HCT116 (cell line): ENCODE data around the gene RPH3AL. TPM values are rescaled to one million over a fixed set of nuclear protein-coding genes. Genes with fewer than 3 reads are reported as not detected.

Source experiments
- ATAC-seq: fragments of 200-7000 bp; cut with Tn5 transposase; 2 replicates; pipeline ENCODE4 v1.9.1; 2020; ENCODE audit warnings: mild to moderate bottlenecking, moderate library complexity
- BruUV-seq: library from RNA; stranded (reverse); fragments of 400-500 nt; replicated peaks from 2 replicates; lab custom pipeline; 2021; lab: Mats Ljungman, UMichigan
- CTCF ChIA-PET: fragments of 300-600 bp; sonication (Branson Sonifier 250); formaldehyde crosslinking; loops from one replicate; lab custom pipeline; 2021; ENCODE audit warnings: antibody characterized with exemption; lab: Charles Lee
- POLR2A ChIA-PET: fragments of 300-600, 350-600 bp; sonication (Branson Sonifier 250); formaldehyde crosslinking; loops from one replicate; lab custom pipeline; 2021; ENCODE audit warnings: antibody characterized with exemption; lab: Charles Lee
- RAD21 ChIA-PET, 2 experiments: fragments of 300-600 bp; sonication (Branson Sonifier 250); formaldehyde crosslinking; loops; one replicate each; lab custom pipeline; 2023; ENCODE audit warnings: low total read pairs in 2 of 2; ENCODE audit not compliant: uncharacterized antibody in 2 of 2, unreplicated experiment in 2 of 2, low non-redundant PET in 1 of 2; lab: Charles Lee
- DNase-seq: peaks from one replicate; pipeline ENCODE4 v3.0.0-alpha.2; 2010; ENCODE audit warnings: low read depth, low spot score
- H2AFZ ChIP-seq: fragments of 200-600 bp; shearing (Covaris generic), sonication (generic); 2 replicates; pipeline ENCODE4 v1.6.1; 2017; ENCODE audit warnings: low read depth, mixed run types, mixed read lengths, antibody characterized with exemption, low read length; ENCODE audit not compliant: poor library complexity, severe bottlenecking
- H3K27ac ChIP-seq: 2 replicates; pipeline ENCODE4 v1.5.1; 2012; ENCODE audit warnings: low read depth, low read length
- H3K27me3 ChIP-seq: fragments of 200-600 bp; sonication (generic); 2 replicates; pipeline ENCODE4 v1.6.1; 2016; ENCODE audit warnings: mixed run types, low read length, mixed read lengths; ENCODE audit not compliant: insufficient read depth
- H3K36me3 ChIP-seq, 2 experiments: fragments of 200-500 bp in 1 of 2; fragments of 200-600 bp in 1 of 2; sonication (Bioruptor generic) in 1 of 2; sonication (generic) in 1 of 2; 2 replicates each; pipeline versions ENCODE4 v1.5.1 to v1.6.1; 2014 to 2016; ENCODE audit warnings: low read length in 2 of 2, inconsistent platforms in 1 of 2, mixed read lengths in 1 of 2, mixed run types in 1 of 2; ENCODE audit not compliant: insufficient read depth in 2 of 2, control insufficient read depth in 1 of 2
- H3K4me1 ChIP-seq, 2 experiments: fragments of 200-600 bp in 1 of 2; sonication (generic) in 1 of 2; 2 replicates each; pipeline versions ENCODE4 v1.5.1 to v1.6.1; 2012 to 2017; ENCODE audit warnings: low read length in 2 of 2, inconsistent platforms in 1 of 2, mild to moderate bottlenecking in 1 of 2, mixed read lengths in 1 of 2, mixed run types in 1 of 2, moderate library complexity in 1 of 2; ENCODE audit not compliant: insufficient read depth in 2 of 2, control insufficient read depth in 1 of 2
- H3K4me2 ChIP-seq: fragments of 200-600 bp; sonication (generic); 2 replicates; pipeline ENCODE4 v1.6.1; 2017; ENCODE audit warnings: mixed run types, low read length, mixed read lengths
- H3K4me3 ChIP-seq, 2 experiments: fragments of 200-600 bp in 1 of 2; sonication (generic) in 1 of 2; replicated peaks in 1 of 2; 2 replicates each; pipeline ENCODE4 v1.5.1; 2011 to 2016; ENCODE audit warnings: low read length in 2 of 2, control low read depth in 1 of 2, low read depth in 1 of 2, mild to moderate bottlenecking in 1 of 2, mixed read lengths in 1 of 2, mixed run types in 1 of 2
- H3K79me2 ChIP-seq: fragments of 200-600 bp; sonication (generic); 2 replicates; pipeline ENCODE4 v1.6.1; 2017; ENCODE audit warnings: mild to moderate bottlenecking, mixed run types, low read length, moderate library complexity, mixed read lengths; ENCODE audit not compliant: insufficient read depth
- H3K9ac ChIP-seq: fragments of 200-600 bp; sonication (generic); 2 replicates; pipeline ENCODE4 v1.6.1; 2016; ENCODE audit warnings: low read length, mixed read lengths
- H3K9me2 ChIP-seq: fragments of 200-600 bp; sonication (generic), shearing (Covaris generic); 2 replicates; pipeline ENCODE4 v1.6.1; 2017; ENCODE audit warnings: mixed run types, mild to moderate bottlenecking, moderate library complexity; ENCODE audit not compliant: insufficient read depth
- H3K9me3 ChIP-seq, 2 experiments: fragments of 200-500 bp in 1 of 2; fragments of 200-600 bp in 1 of 2; sonication (Bioruptor generic) in 1 of 2; sonication (generic) in 1 of 2; 2 replicates each; pipeline ENCODE4 v1.6.1; 2014 to 2017; ENCODE audit warnings: low read length in 2 of 2, mixed read lengths in 2 of 2, inconsistent platforms in 1 of 2, low read depth in 1 of 2, mild to moderate bottlenecking in 1 of 2, mixed run types in 1 of 2, moderate library complexity in 1 of 2; ENCODE audit not compliant: control insufficient read depth in 1 of 2, insufficient read depth in 1 of 2
- H4K20me1 ChIP-seq: fragments of 200-600 bp; sonication (generic), shearing (Covaris generic); 2 replicates; pipeline ENCODE4 v1.6.1; 2017; ENCODE audit warnings: mixed run types, mild to moderate bottlenecking, moderate library complexity; ENCODE audit not compliant: insufficient read depth
- CBX3 ChIP-seq: IDR thresholded peaks from 2 replicates; pipeline ENCODE4 v1.6.1; 2012; ENCODE audit warnings: low read depth
- EGR1 ChIP-seq: IDR thresholded peaks from 2 replicates; pipeline ENCODE4 v1.6.1; 2012; ENCODE audit warnings: low read depth
- EZH2 ChIP-seq: fragments of 200-600 bp; sonication (generic); IDR thresholded peaks from 2 replicates; pipeline ENCODE4 v1.6.1; 2017; ENCODE audit warnings: antibody characterized with exemption, mixed run types
- FOSL1 ChIP-seq: IDR thresholded peaks from 2 replicates; pipeline ENCODE4 v1.6.1; 2012; ENCODE audit warnings: low read depth
- POLR2AphosphoS5 ChIP-seq: IDR thresholded peaks from 2 replicates; pipeline ENCODE4 v1.6.1; 2011; ENCODE audit warnings: mild to moderate bottlenecking, low read depth, low read length, moderate library complexity
- RAD21 ChIP-seq: IDR thresholded peaks from 2 replicates; pipeline ENCODE4 v1.6.1; 2012; ENCODE audit warnings: low read depth, mild to moderate bottlenecking
- TCF7L2 ChIP-seq: IDR thresholded peaks from 2 replicates; pipeline ENCODE4 v1.7.0; 2011; ENCODE audit warnings: borderline replicate concordance, inconsistent platforms; ENCODE audit not compliant: insufficient read depth, insufficient read length; ENCODE audit errors: extremely low read depth
- ZFX ChIP-seq: fragments of 450-650 bp; IDR thresholded peaks from 2 replicates; pipeline ENCODE4 v1.6.1; 2017
- ZNF274 ChIP-seq: fragments of 200-500 bp; sonication (Bioruptor generic); IDR thresholded peaks from 2 replicates; pipeline ENCODE4 v1.6.1; 2014; ENCODE audit warnings: mild to moderate bottlenecking, low read depth, low read length, inconsistent platforms
- intact Hi-C: fragments of 100-400 bp; cut with micrococcal nuclease; formaldehyde crosslinking; loops from 2 replicates; pipeline ENCODE4 v1.10.0; 2022
- total RNA-seq: library from RNA; stranded (reverse); gene quantifications from one replicate; pipeline ENCODE4 v1.2.1, GENCODE V29; 2021; ENCODE audit not compliant: unreplicated experiment
- TF ChIP-seq, protein P1 (sequence below): IDR thresholded peaks from 2 replicates; pipeline ENCODE4 v1.6.1; 2012; ENCODE audit warnings: low read depth
- TF ChIP-seq, protein P2 (sequence below): IDR thresholded peaks from 2 replicates; pipeline ENCODE4 v1.6.1; 2012
- TF ChIP-seq, protein P3 (sequence below): IDR thresholded peaks from 2 replicates; pipeline ENCODE4 v1.6.1; 2011; ENCODE audit warnings: mild to moderate bottlenecking, low read length, moderate library complexity; ENCODE audit not compliant: insufficient replicate concordance; ENCODE audit errors: extremely low read depth
- TF ChIP-seq, protein P4 (sequence below), 3 experiments: fragments of 200-600 bp in 1 of 3; sonication (generic) in 1 of 3; IDR thresholded peaks in 2 of 3; conservative IDR thresholded peaks in 1 of 3; 2 replicates each; pipeline ENCODE4 v1.5.1; 2012 to 2017; ENCODE audit warnings: low read depth in 2 of 3, low read length in 2 of 3, antibody characterized with exemption in 1 of 3, borderline replicate concordance in 1 of 3, control low read depth in 1 of 3, mild to moderate bottlenecking in 1 of 3, mixed read lengths in 1 of 3, mixed run types in 1 of 3, moderate library complexity in 1 of 3; ENCODE audit not compliant: insufficient read depth in 1 of 3

RPH3AL gene
- total RNA-seq, 1 experiment from 2014 or later, result 17.0 TPM

DNA sequence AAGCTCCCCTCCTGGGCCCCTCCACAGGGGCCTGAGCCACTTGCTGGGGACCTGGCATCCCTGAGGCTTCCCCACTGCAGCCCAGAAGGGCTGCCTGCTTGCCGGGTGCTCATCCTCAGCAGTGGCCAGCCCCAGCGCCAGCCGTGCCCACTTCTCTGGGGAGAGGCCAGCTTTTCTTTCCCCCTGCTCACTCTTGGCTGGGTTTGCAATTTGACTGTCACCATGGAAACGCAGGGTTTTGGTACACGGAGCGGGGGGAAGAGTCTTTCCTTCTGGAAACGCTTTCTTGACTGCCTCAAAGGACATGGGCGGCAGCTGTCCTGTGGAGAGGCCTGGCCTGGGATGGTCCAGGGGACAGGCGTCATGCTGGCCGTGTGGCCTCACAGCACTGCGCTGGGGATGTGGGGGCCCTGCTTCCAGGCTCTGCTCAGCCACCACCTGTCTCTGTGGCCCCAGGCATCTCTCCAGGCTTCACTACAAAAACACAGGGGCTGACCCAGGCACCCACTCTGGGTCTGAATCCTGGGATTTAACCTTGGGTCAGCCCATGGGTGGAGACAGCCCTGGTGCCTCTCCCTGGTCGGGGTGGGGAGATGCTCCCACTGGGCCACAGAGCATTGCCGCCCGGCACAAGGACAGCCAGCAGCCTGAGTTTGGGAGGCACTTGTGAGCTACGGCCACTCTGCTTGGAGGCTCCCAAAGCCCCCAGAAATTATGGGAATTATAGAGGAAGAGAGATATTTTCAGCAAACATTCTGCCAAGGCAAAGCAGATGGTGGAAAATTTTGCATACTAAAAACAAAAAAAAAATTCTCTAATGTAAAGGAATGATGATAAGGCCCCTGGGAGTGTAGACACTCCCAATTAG lies 125.3 kb downstream of the RPH3AL start:
- TF ChIP-seq EZH2 (no peak), TCF7L2 (no peak), EGR1 (no peak), FOSL1 (no peak), ZNF274 (no peak), ZFX (no peak), RAD21 (no peak), POLR2AphosphoS5 (no peak), CBX3 (no peak)
- TF ChIP-seq, protein P1, sequence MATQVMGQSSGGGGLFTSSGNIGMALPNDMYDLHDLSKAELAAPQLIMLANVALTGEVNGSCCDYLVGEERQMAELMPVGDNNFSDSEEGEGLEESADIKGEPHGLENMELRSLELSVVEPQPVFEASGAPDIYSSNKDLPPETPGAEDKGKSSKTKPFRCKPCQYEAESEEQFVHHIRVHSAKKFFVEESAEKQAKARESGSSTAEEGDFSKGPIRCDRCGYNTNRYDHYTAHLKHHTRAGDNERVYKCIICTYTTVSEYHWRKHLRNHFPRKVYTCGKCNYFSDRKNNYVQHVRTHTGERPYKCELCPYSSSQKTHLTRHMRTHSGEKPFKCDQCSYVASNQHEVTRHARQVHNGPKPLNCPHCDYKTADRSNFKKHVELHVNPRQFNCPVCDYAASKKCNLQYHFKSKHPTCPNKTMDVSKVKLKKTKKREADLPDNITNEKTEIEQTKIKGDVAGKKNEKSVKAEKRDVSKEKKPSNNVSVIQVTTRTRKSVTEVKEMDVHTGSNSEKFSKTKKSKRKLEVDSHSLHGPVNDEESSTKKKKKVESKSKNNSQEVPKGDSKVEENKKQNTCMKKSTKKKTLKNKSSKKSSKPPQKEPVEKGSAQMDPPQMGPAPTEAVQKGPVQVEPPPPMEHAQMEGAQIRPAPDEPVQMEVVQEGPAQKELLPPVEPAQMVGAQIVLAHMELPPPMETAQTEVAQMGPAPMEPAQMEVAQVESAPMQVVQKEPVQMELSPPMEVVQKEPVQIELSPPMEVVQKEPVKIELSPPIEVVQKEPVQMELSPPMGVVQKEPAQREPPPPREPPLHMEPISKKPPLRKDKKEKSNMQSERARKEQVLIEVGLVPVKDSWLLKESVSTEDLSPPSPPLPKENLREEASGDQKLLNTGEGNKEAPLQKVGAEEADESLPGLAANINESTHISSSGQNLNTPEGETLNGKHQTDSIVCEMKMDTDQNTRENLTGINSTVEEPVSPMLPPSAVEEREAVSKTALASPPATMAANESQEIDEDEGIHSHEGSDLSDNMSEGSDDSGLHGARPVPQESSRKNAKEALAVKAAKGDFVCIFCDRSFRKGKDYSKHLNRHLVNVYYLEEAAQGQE, result no peak
- TF ChIP-seq, protein P2, sequence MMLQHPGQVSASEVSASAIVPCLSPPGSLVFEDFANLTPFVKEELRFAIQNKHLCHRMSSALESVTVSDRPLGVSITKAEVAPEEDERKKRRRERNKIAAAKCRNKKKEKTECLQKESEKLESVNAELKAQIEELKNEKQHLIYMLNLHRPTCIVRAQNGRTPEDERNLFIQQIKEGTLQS, result no peak
- TF ChIP-seq, protein P3, sequence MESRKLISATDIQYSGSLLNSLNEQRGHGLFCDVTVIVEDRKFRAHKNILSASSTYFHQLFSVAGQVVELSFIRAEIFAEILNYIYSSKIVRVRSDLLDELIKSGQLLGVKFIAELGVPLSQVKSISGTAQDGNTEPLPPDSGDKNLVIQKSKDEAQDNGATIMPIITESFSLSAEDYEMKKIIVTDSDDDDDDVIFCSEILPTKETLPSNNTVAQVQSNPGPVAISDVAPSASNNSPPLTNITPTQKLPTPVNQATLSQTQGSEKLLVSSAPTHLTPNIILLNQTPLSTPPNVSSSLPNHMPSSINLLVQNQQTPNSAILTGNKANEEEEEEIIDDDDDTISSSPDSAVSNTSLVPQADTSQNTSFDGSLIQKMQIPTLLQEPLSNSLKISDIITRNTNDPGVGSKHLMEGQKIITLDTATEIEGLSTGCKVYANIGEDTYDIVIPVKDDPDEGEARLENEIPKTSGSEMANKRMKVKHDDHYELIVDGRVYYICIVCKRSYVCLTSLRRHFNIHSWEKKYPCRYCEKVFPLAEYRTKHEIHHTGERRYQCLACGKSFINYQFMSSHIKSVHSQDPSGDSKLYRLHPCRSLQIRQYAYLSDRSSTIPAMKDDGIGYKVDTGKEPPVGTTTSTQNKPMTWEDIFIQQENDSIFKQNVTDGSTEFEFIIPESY, result no peak
- TF ChIP-seq, protein P4, sequence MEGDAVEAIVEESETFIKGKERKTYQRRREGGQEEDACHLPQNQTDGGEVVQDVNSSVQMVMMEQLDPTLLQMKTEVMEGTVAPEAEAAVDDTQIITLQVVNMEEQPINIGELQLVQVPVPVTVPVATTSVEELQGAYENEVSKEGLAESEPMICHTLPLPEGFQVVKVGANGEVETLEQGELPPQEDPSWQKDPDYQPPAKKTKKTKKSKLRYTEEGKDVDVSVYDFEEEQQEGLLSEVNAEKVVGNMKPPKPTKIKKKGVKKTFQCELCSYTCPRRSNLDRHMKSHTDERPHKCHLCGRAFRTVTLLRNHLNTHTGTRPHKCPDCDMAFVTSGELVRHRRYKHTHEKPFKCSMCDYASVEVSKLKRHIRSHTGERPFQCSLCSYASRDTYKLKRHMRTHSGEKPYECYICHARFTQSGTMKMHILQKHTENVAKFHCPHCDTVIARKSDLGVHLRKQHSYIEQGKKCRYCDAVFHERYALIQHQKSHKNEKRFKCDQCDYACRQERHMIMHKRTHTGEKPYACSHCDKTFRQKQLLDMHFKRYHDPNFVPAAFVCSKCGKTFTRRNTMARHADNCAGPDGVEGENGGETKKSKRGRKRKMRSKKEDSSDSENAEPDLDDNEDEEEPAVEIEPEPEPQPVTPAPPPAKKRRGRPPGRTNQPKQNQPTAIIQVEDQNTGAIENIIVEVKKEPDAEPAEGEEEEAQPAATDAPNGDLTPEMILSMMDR (IDR thresholded peaks at IDR 0.05 in 2 of 3, conservative IDR thresholded peaks at IDR 0.05 in 1 of 3; ENCODE audit: borderline replicate concordance in 1 of 3, insufficient read depth in 1 of 3, low read depth in 2 of 3, low read length in 2 of 3), result no peak
- intact Hi-C loops, result no loop called here
- no peak overlapping the region for H3K4me2 ChIP-seq
- no peaks in the 10 kb centered on the region for H3K36me3 ChIP-seq
- H2AFZ ChIP-seq, result no peak overlapping the region
- no peak overlapping the region for H3K27ac ChIP-seq
- ChIA-PET POLR2A (no interaction called here), RAD21 (no interaction called here), CTCF (no interaction called here)
- H4K20me1 ChIP-seq, result no peaks in the 10 kb centered on the region
- no TSS peak for BruUV-seq
- ATAC-seq, result no peak
- no peaks in the 10 kb centered on the region for H3K79me2 ChIP-seq
- no peak for DNase-seq
- no peaks in the 10 kb centered on the region for H3K9me2 ChIP-seq
- no peak overlapping the region for H3K9ac ChIP-seq
- H3K4me1 ChIP-seq, result no peaks in the 10 kb centered on the region
- no peaks in the 10 kb centered on the region for H3K9me3 ChIP-seq
- H3K4me3 ChIP-seq, result no peak overlapping the region
- no peaks in the 10 kb centered on the region for H3K27me3 ChIP-seq
